Purkinje cell (primary cell): ENCODE data around the gene ADH1A. TPM values are rescaled to one million over a fixed set of nuclear protein-coding genes. Genes with fewer than 3 reads are reported as not detected.

Source experiments
- polyA plus RNA-seq: library from polyadenylated mRNA; unstranded; fragments of >200 nt; fragmentation: Nextera tagmentation; gene quantifications from 2 replicates; pipeline ENCODE4 v1.2.1, GENCODE V29; 2014

ADH1A gene
- not detected in 2 replicates for polyA plus RNA-seq

DNA sequence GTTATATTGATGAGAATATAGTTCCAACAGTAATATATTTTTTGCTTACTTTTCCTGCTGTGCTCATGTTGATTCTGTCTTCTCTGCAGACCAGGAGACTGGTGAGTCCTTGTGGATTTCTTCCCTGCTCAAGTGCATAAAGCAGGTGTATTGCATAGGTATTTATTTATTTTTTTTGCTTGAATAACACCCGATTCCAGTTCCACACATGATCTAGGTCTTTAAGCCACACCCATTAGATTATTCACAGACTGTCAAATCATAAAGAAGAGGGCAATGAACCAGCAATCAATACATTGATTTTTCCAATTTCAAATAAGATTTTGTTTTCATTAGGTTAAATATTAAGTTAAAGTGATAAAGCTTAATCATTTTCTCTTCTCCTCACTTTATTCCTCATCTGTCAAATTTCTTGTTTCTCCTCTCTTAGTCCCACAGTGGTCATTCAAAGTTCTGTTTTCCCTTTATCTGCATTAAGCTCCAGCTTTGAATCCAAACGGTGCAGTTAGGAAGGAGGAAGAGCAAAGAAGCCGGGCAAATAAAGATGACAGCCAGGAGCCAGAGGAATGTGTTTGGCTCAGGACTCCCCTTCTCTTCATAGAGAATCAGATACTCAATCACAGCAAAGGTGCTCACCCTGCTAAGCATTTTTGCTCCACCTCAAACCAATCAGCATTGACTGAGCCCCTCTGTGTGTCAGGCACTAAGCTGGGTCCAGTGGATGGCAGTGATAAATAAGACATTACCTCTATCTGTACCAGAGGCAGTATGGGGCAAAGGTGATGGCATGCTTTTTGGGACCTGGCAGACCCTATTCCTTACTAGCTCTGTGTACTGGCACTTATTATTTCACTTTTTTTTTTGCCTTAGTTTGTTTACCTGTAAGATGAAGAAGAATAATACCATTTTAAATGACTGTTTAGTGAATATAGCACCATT, at the start of gene ADH1A:
TSS of gene ADH1A (minus strand) at position 138 of the 939 bp plus-strand sequence. CDS start at position 67, 71 bp downstream.

GRCh38 chr4:99321241-99322191, 30.7 kb upstream of the ADH1A start, which contains the start of gene ADH1B:
Gene ADH1B (minus strand): TSS chr4:99321401. CDS start chr4:99321331, 70 bp downstream.

Other genes with a start within 250 kb of the ADH1A start
- gene ADH5, start 202.2 kb downstream of the ADH1A start, polyA plus RNA-seq, result 66.4 and 80.7 TPM in 2 replicates
- gene ADH4, start 146.7 kb downstream of the ADH1A start, polyA plus RNA-seq, result not detected in 2 replicates
- gene ADH6, start 71.7 kb downstream of the ADH1A start, polyA plus RNA-seq, result not detected in 2 replicates
- not detected in 2 replicates for gene ADH1B, start 30.4 kb upstream of the ADH1A start, polyA plus RNA-seq
- not detected in 2 replicates for gene ADH1C, start 61.8 kb upstream of the ADH1A start, polyA plus RNA-seq
- not detected in 2 replicates for gene ADH7, start 144.4 kb upstream of the ADH1A start, polyA plus RNA-seq
- gene C4orf17, start 220.0 kb upstream of the ADH1A start, polyA plus RNA-seq, result not detected in 2 replicates